HCT116 (cell line): Measurements from ENCODE around the gene CAPN13. TPM values are rescaled to one million over a fixed set of nuclear protein-coding genes. Genes with fewer than 3 reads are reported as not detected.

Experiments used
- ATAC-seq: fragments of 200-7000 bp; cut with Tn5 transposase; 2 replicates; pipeline ENCODE4 v1.9.1; 2020; ENCODE audit warnings: mild to moderate bottlenecking, moderate library complexity
- BruUV-seq: library from RNA; stranded (reverse); fragments of 400-500 nt; replicated peaks from 2 replicates; lab custom pipeline; 2021; lab: Mats Ljungman, UMichigan
- CTCF ChIA-PET: fragments of 300-600 bp; sonication (Branson Sonifier 250); formaldehyde crosslinking; loops from one replicate; lab custom pipeline; 2021; ENCODE audit warnings: antibody characterized with exemption; lab: Charles Lee
- POLR2A ChIA-PET: fragments of 300-600, 350-600 bp; sonication (Branson Sonifier 250); formaldehyde crosslinking; loops from one replicate; lab custom pipeline; 2021; ENCODE audit warnings: antibody characterized with exemption; lab: Charles Lee
- RAD21 ChIA-PET, 2 experiments: fragments of 300-600 bp; sonication (Branson Sonifier 250); formaldehyde crosslinking; loops; one replicate each; lab custom pipeline; 2023; ENCODE audit warnings: low total read pairs in 2 of 2; ENCODE audit not compliant: uncharacterized antibody in 2 of 2, unreplicated experiment in 2 of 2, low non-redundant PET in 1 of 2; lab: Charles Lee
- DNase-seq: peaks from one replicate; pipeline ENCODE4 v3.0.0-alpha.2; 2010; ENCODE audit warnings: low read depth, low spot score
- H2AFZ ChIP-seq: fragments of 200-600 bp; shearing (Covaris generic), sonication (generic); 2 replicates; pipeline ENCODE4 v1.6.1; 2017; ENCODE audit warnings: low read depth, mixed run types, mixed read lengths, antibody characterized with exemption, low read length; ENCODE audit not compliant: poor library complexity, severe bottlenecking
- H3K27ac ChIP-seq: 2 replicates; pipeline ENCODE4 v1.5.1; 2012; ENCODE audit warnings: low read depth, low read length
- H3K27me3 ChIP-seq: fragments of 200-600 bp; sonication (generic); 2 replicates; pipeline ENCODE4 v1.6.1; 2016; ENCODE audit warnings: mixed run types, low read length, mixed read lengths; ENCODE audit not compliant: insufficient read depth
- H3K36me3 ChIP-seq, 2 experiments: fragments of 200-500 bp in 1 of 2; fragments of 200-600 bp in 1 of 2; sonication (Bioruptor generic) in 1 of 2; sonication (generic) in 1 of 2; 2 replicates each; pipeline versions ENCODE4 v1.5.1 to v1.6.1; 2014 to 2016; ENCODE audit warnings: low read length in 2 of 2, inconsistent platforms in 1 of 2, mixed read lengths in 1 of 2, mixed run types in 1 of 2; ENCODE audit not compliant: insufficient read depth in 2 of 2, control insufficient read depth in 1 of 2
- H3K4me1 ChIP-seq, 2 experiments: fragments of 200-600 bp in 1 of 2; sonication (generic) in 1 of 2; 2 replicates each; pipeline versions ENCODE4 v1.5.1 to v1.6.1; 2012 to 2017; ENCODE audit warnings: low read length in 2 of 2, inconsistent platforms in 1 of 2, mild to moderate bottlenecking in 1 of 2, mixed read lengths in 1 of 2, mixed run types in 1 of 2, moderate library complexity in 1 of 2; ENCODE audit not compliant: insufficient read depth in 2 of 2, control insufficient read depth in 1 of 2
- H3K4me2 ChIP-seq: fragments of 200-600 bp; sonication (generic); 2 replicates; pipeline ENCODE4 v1.6.1; 2017; ENCODE audit warnings: mixed run types, low read length, mixed read lengths
- H3K4me3 ChIP-seq, 2 experiments: fragments of 200-600 bp in 1 of 2; sonication (generic) in 1 of 2; replicated peaks in 1 of 2; 2 replicates each; pipeline ENCODE4 v1.5.1; 2011 to 2016; ENCODE audit warnings: low read length in 2 of 2, control low read depth in 1 of 2, low read depth in 1 of 2, mild to moderate bottlenecking in 1 of 2, mixed read lengths in 1 of 2, mixed run types in 1 of 2
- H3K79me2 ChIP-seq: fragments of 200-600 bp; sonication (generic); 2 replicates; pipeline ENCODE4 v1.6.1; 2017; ENCODE audit warnings: mild to moderate bottlenecking, mixed run types, low read length, moderate library complexity, mixed read lengths; ENCODE audit not compliant: insufficient read depth
- H3K9ac ChIP-seq: fragments of 200-600 bp; sonication (generic); 2 replicates; pipeline ENCODE4 v1.6.1; 2016; ENCODE audit warnings: low read length, mixed read lengths
- H3K9me2 ChIP-seq: fragments of 200-600 bp; sonication (generic), shearing (Covaris generic); 2 replicates; pipeline ENCODE4 v1.6.1; 2017; ENCODE audit warnings: mixed run types, mild to moderate bottlenecking, moderate library complexity; ENCODE audit not compliant: insufficient read depth
- H3K9me3 ChIP-seq, 2 experiments: fragments of 200-500 bp in 1 of 2; fragments of 200-600 bp in 1 of 2; sonication (Bioruptor generic) in 1 of 2; sonication (generic) in 1 of 2; 2 replicates each; pipeline ENCODE4 v1.6.1; 2014 to 2017; ENCODE audit warnings: low read length in 2 of 2, mixed read lengths in 2 of 2, inconsistent platforms in 1 of 2, low read depth in 1 of 2, mild to moderate bottlenecking in 1 of 2, mixed run types in 1 of 2, moderate library complexity in 1 of 2; ENCODE audit not compliant: control insufficient read depth in 1 of 2, insufficient read depth in 1 of 2
- H4K20me1 ChIP-seq: fragments of 200-600 bp; sonication (generic), shearing (Covaris generic); 2 replicates; pipeline ENCODE4 v1.6.1; 2017; ENCODE audit warnings: mixed run types, mild to moderate bottlenecking, moderate library complexity; ENCODE audit not compliant: insufficient read depth
- CBX3 ChIP-seq: IDR thresholded peaks from 2 replicates; pipeline ENCODE4 v1.6.1; 2012; ENCODE audit warnings: low read depth
- EGR1 ChIP-seq: IDR thresholded peaks from 2 replicates; pipeline ENCODE4 v1.6.1; 2012; ENCODE audit warnings: low read depth
- EZH2 ChIP-seq: fragments of 200-600 bp; sonication (generic); IDR thresholded peaks from 2 replicates; pipeline ENCODE4 v1.6.1; 2017; ENCODE audit warnings: antibody characterized with exemption, mixed run types
- EZH2phosphoT487 ChIP-seq: fragments of 200-600 bp; IDR thresholded peaks from 2 replicates; pipeline ENCODE4 v1.6.1; 2018; ENCODE audit warnings: antibody characterized with exemption, borderline replicate concordance
- FOSL1 ChIP-seq: IDR thresholded peaks from 2 replicates; pipeline ENCODE4 v1.6.1; 2012; ENCODE audit warnings: low read depth
- POLR2A ChIP-seq: IDR thresholded peaks from 2 replicates; pipeline ENCODE4 v1.7.0; 2011; ENCODE audit warnings: borderline replicate concordance; ENCODE audit not compliant: insufficient read depth, insufficient read length; ENCODE audit errors: extremely low read depth
- RAD21 ChIP-seq: IDR thresholded peaks from 2 replicates; pipeline ENCODE4 v1.6.1; 2012; ENCODE audit warnings: low read depth, mild to moderate bottlenecking
- SP1 ChIP-seq: IDR thresholded peaks from 2 replicates; pipeline ENCODE4 v1.6.1; 2012; ENCODE audit warnings: low read depth
- SRF ChIP-seq: IDR thresholded peaks from 2 replicates; pipeline ENCODE4 v1.6.1; 2012; ENCODE audit warnings: low read depth
- TCF7L2 ChIP-seq: IDR thresholded peaks from 2 replicates; pipeline ENCODE4 v1.7.0; 2011; ENCODE audit warnings: borderline replicate concordance, inconsistent platforms; ENCODE audit not compliant: insufficient read depth, insufficient read length; ENCODE audit errors: extremely low read depth
- YY1 ChIP-seq: IDR thresholded peaks from 2 replicates; pipeline ENCODE4 v1.6.1; 2011; ENCODE audit warnings: low read length, low read depth, moderate library complexity, mild to moderate bottlenecking; ENCODE audit not compliant: insufficient replicate concordance; ENCODE audit errors: extremely low read depth
- ZFX ChIP-seq: fragments of 450-650 bp; IDR thresholded peaks from 2 replicates; pipeline ENCODE4 v1.6.1; 2017
- ZNF274 ChIP-seq: fragments of 200-500 bp; sonication (Bioruptor generic); IDR thresholded peaks from 2 replicates; pipeline ENCODE4 v1.6.1; 2014; ENCODE audit warnings: mild to moderate bottlenecking, low read depth, low read length, inconsistent platforms
- intact Hi-C: fragments of 100-400 bp; cut with micrococcal nuclease; formaldehyde crosslinking; loops from 2 replicates; pipeline ENCODE4 v1.10.0; 2022
- total RNA-seq: library from RNA; stranded (reverse); gene quantifications from one replicate; pipeline ENCODE4 v1.2.1, GENCODE V29; 2021; ENCODE audit not compliant: unreplicated experiment
- TF ChIP-seq, protein P1 (sequence below), 3 experiments: fragments of 200-600 bp in 1 of 3; sonication (generic) in 1 of 3; IDR thresholded peaks in 2 of 3; conservative IDR thresholded peaks in 1 of 3; 2 replicates each; pipeline ENCODE4 v1.5.1; 2012 to 2017; ENCODE audit warnings: low read depth in 2 of 3, low read length in 2 of 3, antibody characterized with exemption in 1 of 3, borderline replicate concordance in 1 of 3, control low read depth in 1 of 3, mild to moderate bottlenecking in 1 of 3, mixed read lengths in 1 of 3, mixed run types in 1 of 3, moderate library complexity in 1 of 3; ENCODE audit not compliant: insufficient read depth in 1 of 3
- TF ChIP-seq, protein P2 (sequence below): IDR thresholded peaks from 2 replicates; pipeline ENCODE4 v1.6.1; 2012; ENCODE audit warnings: low read depth
- TF ChIP-seq, protein P3 (sequence below): IDR thresholded peaks from 2 replicates; pipeline ENCODE4 v1.6.1; 2011; ENCODE audit warnings: mild to moderate bottlenecking, low read length, moderate library complexity; ENCODE audit not compliant: insufficient replicate concordance; ENCODE audit errors: extremely low read depth
- TF ChIP-seq, protein P4 (sequence below): IDR thresholded peaks from 2 replicates; pipeline ENCODE4 v1.6.1; 2012
- TF ChIP-seq, protein P5 (sequence below): IDR thresholded peaks from 2 replicates; pipeline ENCODE4 v1.6.1; 2012

CAPN13 gene
- total RNA-seq, 1 experiment from 2014 or later: 0.25 TPM

DNA sequence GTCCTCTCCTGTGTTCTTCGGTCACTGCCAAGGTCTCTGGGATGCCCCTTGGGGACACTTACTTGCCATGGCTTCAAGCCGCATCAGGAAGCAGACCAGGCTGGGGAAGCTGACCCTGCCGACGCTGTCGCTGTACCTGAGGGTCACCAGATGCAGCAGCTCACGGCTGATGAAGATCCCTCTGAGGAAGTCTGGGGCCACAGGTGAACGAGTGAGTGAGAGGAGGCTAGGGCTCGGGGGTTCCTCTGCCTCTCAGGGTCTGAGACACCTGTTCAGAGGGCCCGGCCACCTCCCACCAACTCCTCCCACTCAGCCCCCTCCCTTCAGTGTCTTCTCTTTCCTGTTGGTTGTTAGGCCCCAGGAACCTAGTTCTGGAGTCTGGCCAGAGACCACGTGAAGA lies 74.9 kb downstream of the CAPN13 start:
- BruUV-seq: no TSS peak
- H3K4me2 ChIP-seq: no peak overlapping the region
- no peaks in the 10 kb centered on the region for H3K4me1 ChIP-seq
- no peak overlapping the region for H3K27ac ChIP-seq
- no peaks in the 10 kb centered on the region for H4K20me1 ChIP-seq
- no peak for ATAC-seq
- H3K9ac ChIP-seq: no peak overlapping the region
- RAD21 ChIA-PET: no interaction called here
- H3K9me3 ChIP-seq: no peaks in the 10 kb centered on the region
- intact Hi-C loops: no loop called here
- no peak overlapping the region for H3K4me3 ChIP-seq
- CTCF ChIA-PET: no interaction called here
- no peaks in the 10 kb centered on the region for H3K36me3 ChIP-seq
- POLR2A ChIA-PET: no interaction called here
- no peaks in the 10 kb centered on the region for H3K79me2 ChIP-seq
- no peak overlapping the region for H2AFZ ChIP-seq
- no peak for DNase-seq
- no peak for TF ChIP-seq RAD21
- TF ChIP-seq CBX3: no peak
- no peak for TF ChIP-seq SP1
- TF ChIP-seq EZH2phosphoT487: no peak
- TF ChIP-seq, protein P1, sequence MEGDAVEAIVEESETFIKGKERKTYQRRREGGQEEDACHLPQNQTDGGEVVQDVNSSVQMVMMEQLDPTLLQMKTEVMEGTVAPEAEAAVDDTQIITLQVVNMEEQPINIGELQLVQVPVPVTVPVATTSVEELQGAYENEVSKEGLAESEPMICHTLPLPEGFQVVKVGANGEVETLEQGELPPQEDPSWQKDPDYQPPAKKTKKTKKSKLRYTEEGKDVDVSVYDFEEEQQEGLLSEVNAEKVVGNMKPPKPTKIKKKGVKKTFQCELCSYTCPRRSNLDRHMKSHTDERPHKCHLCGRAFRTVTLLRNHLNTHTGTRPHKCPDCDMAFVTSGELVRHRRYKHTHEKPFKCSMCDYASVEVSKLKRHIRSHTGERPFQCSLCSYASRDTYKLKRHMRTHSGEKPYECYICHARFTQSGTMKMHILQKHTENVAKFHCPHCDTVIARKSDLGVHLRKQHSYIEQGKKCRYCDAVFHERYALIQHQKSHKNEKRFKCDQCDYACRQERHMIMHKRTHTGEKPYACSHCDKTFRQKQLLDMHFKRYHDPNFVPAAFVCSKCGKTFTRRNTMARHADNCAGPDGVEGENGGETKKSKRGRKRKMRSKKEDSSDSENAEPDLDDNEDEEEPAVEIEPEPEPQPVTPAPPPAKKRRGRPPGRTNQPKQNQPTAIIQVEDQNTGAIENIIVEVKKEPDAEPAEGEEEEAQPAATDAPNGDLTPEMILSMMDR (IDR thresholded peaks at IDR 0.05 in 2 of 3, conservative IDR thresholded peaks at IDR 0.05 in 1 of 3; ENCODE audit: borderline replicate concordance in 1 of 3, insufficient read depth in 1 of 3, low read depth in 2 of 3, low read length in 2 of 3): no peak
- no peak for TF ChIP-seq YY1
- TF ChIP-seq SRF: no peak
- TF ChIP-seq, protein P2, sequence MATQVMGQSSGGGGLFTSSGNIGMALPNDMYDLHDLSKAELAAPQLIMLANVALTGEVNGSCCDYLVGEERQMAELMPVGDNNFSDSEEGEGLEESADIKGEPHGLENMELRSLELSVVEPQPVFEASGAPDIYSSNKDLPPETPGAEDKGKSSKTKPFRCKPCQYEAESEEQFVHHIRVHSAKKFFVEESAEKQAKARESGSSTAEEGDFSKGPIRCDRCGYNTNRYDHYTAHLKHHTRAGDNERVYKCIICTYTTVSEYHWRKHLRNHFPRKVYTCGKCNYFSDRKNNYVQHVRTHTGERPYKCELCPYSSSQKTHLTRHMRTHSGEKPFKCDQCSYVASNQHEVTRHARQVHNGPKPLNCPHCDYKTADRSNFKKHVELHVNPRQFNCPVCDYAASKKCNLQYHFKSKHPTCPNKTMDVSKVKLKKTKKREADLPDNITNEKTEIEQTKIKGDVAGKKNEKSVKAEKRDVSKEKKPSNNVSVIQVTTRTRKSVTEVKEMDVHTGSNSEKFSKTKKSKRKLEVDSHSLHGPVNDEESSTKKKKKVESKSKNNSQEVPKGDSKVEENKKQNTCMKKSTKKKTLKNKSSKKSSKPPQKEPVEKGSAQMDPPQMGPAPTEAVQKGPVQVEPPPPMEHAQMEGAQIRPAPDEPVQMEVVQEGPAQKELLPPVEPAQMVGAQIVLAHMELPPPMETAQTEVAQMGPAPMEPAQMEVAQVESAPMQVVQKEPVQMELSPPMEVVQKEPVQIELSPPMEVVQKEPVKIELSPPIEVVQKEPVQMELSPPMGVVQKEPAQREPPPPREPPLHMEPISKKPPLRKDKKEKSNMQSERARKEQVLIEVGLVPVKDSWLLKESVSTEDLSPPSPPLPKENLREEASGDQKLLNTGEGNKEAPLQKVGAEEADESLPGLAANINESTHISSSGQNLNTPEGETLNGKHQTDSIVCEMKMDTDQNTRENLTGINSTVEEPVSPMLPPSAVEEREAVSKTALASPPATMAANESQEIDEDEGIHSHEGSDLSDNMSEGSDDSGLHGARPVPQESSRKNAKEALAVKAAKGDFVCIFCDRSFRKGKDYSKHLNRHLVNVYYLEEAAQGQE: no peak
- TF ChIP-seq, protein P3, sequence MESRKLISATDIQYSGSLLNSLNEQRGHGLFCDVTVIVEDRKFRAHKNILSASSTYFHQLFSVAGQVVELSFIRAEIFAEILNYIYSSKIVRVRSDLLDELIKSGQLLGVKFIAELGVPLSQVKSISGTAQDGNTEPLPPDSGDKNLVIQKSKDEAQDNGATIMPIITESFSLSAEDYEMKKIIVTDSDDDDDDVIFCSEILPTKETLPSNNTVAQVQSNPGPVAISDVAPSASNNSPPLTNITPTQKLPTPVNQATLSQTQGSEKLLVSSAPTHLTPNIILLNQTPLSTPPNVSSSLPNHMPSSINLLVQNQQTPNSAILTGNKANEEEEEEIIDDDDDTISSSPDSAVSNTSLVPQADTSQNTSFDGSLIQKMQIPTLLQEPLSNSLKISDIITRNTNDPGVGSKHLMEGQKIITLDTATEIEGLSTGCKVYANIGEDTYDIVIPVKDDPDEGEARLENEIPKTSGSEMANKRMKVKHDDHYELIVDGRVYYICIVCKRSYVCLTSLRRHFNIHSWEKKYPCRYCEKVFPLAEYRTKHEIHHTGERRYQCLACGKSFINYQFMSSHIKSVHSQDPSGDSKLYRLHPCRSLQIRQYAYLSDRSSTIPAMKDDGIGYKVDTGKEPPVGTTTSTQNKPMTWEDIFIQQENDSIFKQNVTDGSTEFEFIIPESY: no peak
- TF ChIP-seq EGR1: no peak
- no peak for TF ChIP-seq ZFX
- no peak for TF ChIP-seq EZH2
- TF ChIP-seq FOSL1: no peak
- TF ChIP-seq, protein P4, sequence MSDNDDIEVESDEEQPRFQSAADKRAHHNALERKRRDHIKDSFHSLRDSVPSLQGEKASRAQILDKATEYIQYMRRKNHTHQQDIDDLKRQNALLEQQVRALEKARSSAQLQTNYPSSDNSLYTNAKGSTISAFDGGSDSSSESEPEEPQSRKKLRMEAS: no peak
- no peak for TF ChIP-seq TCF7L2
- TF ChIP-seq POLR2A: no peak
- TF ChIP-seq, protein P5, sequence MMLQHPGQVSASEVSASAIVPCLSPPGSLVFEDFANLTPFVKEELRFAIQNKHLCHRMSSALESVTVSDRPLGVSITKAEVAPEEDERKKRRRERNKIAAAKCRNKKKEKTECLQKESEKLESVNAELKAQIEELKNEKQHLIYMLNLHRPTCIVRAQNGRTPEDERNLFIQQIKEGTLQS: no peak
- TF ChIP-seq ZNF274: no peak
- H3K27me3 ChIP-seq: peaks cover 71% of the 10 kb centered on the region
- H3K9me2 ChIP-seq: no peaks in the 10 kb centered on the region
